GM18873 (cell line): ENCODE measurements around the gene TNS4.

Experiments used
- ATAC-seq: cut with Tn5 transposase; IDR thresholded peaks from one replicate; pipeline ENCODE4 v1.9.1; 2021; ENCODE audit warnings: mild to moderate bottlenecking, moderate library complexity, moderate number of reproducible peaks; ENCODE audit not compliant: unreplicated experiment, low FRiP score

Gene TNS4

DNA sequence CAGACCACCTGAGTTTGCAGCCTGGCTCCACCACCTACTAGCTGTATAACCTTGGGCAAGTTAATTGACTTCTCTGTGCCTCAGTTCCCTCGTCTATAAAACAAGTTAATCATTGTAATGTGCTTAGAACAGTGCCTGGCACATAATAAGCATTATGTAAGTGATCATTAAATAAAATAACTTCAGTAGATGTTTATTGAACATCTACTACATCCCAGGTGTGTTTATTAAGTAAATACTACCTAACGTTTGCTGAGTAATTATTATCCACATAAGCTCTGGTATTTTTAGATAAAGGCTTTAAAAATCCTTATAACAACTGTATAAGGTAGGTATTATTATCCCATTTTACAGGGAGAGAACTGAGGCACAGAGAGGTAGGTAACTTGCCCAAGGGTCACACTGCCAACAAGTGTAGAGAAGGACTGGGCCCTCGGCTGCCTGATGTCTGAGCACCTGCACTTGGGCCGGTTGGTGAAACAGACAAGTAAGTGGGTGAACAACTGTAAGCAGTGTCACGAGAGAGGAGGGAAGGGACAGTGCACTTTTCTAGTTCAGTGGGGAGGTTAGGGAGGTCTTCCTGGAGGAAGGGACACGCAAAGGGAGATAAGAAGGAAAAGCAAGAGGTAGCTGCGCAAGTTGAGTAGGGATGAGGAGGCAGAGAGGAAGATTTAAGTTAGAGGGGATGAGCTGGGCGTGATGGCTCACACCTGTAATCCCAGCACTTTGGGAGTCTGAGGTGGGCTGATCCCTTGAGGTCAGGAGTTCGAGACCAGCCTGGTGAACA lies 4.6 kb downstream of the TNS4 start:
- no peak for ATAC-seq

DNA sequence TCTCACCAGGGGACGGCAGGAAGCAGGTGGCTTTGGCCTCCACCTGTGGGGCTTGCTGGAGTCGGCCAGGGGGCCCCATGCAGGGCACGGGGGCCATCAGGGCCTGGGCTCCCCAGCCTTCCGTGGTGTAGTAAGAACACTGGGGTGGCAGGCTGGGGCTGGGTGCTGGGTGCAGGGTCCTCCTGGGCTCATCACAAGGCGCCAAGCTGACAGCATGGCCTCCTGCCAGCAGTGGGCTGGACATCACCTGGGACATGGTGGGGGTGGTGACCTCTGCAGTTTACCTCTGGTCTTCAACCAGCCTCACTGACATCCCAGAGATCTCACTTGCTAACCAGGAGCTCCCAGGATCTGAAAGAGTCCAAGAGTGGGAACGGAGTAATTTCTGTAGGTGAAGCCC lies 5.3 kb downstream of the TNS4 start:
- ATAC-seq, result no peak

DNA sequence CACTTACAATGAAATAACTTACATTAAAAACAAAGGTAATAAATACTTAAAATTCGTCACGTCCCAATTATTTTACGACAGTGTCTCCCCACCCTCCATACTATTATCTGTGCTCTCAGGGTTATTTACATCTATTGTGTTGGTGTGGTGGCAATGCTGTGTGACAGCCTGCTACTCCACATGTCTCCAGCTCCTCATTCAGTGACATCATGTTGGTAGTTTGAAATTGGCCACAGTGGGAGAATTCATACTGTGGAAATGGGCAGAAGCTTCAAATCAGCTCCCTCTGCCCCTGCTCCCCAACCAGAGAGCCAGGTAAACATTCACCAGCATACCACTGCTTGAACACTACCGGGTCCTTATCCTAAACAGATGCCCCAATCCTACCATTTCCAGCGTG lies 6.3 kb downstream of the TNS4 start:
- no peak for ATAC-seq

DNA sequence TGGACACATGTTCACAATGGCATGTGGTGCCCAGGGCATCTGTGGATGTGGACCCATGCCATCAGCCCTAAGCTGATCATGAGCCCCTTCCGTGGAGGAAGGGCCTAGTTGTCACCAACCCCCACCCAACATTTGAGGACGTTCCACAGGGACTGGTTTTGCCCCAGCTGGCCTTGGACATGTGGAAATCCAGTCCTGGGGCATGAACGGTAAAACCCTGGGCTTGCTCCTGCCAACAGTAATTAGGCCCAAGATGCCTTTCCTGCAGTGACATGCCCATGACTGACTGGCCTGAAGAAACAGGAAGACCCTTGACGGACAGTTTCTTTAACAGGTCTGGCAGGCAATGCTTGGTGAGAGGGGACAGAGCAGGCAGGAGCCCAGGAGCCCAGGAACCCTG lies 7.7 kb downstream of the TNS4 start:
- ATAC-seq, result no peak

DNA sequence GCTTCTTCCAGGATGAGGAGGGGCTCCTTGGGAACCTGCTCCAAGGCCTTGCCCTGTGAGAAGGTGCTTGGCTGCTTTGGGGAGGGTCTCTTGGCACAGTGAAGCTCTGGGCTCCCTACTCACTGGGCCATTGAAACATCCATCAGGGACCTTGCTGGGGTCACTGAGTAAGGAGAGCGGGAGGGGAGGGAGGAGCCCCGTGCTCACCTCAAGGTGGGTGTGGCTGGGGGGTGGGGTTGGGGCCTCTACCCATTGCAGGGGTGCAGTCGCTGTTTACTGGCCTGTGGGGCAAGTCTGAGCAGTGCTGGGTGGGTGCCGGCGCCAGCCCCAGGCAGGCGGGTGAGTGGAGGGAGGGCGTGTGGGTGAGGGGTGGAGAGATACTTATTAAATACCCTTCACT lies 9.9 kb downstream of the TNS4 start:
- no peak for ATAC-seq

DNA sequence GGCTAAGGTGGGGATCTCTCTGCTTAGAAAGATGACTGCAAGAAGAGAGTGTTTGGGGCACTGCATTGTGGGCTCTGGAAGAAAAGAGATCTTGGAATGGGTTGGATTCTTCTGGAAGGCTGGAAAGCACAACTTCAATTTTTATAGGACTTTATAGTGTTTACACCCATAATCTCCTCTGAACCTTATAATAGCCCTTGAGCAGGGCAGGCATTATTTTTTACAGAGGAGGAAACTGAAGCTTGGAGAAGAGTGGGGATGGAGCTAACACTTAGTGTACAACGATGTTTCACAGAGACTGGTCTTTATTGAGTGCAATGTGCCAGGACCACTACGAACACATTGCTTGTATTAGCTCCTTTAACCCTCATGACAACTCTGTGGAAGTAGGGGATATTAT lies 10.4 kb downstream of the TNS4 start:
- ATAC-seq, result no peak

DNA sequence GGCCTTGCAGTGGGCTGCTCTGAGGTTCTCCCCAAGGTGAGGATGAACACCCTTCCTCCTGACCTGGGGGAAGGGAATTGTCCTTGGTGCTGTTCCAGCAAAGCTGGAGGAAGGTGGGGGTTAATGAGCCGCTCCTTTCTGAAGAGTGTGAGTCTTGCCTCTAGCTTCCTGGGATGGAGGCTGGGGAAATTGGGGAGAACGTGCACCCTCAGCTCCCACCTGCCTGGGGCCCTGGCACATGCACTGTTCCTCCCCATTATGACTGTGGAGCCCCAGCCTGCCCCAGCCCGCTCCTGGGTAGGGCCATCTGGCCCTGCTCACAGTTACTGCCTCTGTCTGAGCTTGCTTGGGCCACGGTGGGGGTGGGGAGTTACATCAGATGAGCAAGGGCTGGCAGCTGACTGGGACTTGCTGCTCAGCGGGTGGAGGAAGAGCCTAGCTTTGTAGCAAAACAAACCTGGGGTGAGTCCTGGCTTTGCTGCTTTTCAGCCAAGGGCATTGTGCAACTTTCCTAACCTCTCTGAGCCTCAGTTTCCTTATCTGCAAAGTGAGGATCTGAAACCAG lies 11.1 kb downstream of the TNS4 start:
- no peak for ATAC-seq

DNA sequence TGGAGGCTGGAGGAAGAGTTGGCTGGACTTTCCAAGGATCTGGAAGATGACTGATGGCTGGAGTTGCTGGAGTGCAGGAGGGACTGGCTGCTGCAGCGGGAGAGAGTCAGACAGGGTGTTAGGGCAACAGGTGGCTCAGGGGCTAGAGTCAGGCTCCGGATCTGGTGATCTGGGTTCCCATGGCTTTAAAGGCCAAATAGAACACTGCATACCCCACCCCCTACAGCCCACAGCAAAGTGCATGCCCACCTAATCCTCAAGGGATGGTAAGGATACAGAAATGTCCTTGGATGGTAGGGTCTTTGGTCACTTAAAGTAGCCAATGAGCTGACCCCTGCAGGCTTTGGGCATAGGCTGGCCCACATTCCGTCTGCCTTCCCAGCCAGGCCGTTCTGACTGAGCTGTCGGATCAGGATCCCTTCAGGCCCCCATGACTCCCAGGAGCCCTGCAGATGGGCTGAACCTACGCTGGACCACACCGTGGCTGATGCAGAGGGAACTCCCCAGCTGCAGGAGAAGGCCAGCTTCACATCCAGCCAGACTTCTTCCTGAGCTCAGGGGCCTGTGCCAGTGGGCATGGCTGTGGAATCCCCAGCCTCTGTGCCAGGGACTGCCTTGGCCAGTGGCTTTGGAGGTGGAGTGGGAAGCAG lies 13.9 kb downstream of the TNS4 start:
- no peak for ATAC-seq

DNA sequence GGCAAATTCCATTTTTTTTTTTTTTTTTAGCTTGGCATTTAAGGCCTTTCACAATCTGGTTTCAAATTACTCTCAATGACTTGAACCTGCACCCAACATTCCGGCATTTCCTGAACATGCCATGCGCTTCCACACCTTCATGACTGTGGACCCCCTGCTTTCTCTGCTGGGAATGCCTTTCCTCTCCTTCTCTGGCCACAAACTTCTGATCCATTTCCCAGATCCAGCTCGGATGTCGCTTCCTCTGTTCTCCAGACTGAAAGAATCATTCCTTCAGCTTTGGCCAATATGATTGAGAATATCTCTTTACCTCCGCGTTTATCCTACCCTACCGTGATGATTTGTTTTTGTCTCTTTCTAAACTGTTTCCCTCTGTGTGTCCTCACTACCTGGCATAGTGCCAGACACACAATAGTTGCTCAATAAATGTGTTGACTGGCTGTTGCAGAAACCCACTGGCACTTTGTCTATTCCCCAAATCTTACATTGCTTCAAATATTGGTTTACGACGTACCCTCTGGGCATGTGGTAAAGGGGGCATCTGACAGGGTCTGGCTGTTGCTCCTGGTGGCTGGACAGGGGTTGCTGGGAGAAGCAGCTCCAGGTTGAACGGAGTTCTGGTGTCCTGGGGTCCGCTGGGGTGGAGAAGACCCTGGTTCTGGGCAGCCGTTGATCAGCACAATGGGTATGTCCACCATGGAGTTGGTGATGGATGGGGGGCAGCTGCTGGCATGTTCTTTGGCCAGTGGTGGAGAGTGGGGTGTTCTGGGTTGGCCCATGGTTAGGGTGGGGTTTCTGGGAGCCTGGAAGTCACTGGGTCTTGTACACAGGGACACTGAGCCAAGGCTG lies 14.7 kb downstream of the TNS4 start:
- no peak for ATAC-seq

DNA sequence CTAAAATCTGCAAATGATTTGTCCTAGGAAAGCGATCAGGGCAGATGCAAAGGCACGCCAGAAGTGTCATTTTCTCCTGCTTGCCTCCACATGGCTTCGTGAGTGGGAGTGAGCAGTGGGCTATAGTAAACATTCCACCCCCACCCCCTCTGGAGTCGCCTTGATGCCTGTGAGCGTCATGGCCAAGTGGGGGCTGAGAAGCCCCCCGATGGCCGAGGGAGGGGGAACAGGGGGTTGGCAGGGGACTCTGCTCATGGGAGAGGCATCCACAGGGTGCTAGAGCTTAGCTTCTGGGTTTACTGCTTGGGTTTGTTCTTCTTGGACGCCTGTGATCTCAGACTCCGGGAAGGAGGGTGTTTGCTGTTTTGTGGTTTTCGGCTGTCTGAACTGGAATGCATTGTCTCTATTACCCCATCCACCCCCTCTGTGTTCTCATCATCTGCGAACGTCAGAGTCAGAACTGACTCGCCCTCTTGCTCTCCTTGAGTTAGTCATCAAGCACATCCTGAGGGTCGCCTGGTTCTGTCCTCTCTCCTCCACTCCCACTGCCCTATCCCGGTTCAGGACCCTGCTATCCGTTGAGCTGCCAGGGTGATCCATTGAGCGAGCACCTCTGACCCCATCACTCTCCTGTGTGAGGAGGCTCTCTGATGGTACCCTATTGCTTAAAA lies 15.4 kb downstream of the TNS4 start:
- no peak for ATAC-seq

DNA sequence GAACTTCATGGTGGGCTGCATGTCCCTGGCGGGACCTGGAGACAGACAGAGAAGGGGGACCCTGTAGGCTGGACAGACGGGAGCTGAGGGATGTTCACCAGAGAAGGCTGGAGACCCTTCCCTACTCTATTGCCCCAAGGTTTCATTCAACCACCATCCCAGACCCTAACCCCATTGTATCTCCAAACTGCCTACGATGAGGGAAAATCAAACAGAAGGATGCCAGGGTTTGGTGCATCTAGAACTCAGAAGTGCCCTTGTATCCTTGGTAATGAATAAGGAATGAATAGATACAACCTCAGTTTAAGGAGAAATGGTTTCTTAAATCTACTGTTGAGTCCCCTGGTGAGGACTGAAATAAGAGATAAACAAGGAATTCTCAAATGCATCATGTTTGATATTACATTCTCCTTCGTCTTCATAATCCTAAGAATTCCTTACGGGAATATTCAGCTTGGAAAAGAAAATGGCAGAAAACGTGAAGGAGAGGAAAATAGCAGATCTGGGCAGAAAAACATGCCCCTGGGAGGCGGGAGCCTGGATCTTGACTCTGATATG lies 16.4 kb downstream of the TNS4 start:
- no peak for ATAC-seq

DNA sequence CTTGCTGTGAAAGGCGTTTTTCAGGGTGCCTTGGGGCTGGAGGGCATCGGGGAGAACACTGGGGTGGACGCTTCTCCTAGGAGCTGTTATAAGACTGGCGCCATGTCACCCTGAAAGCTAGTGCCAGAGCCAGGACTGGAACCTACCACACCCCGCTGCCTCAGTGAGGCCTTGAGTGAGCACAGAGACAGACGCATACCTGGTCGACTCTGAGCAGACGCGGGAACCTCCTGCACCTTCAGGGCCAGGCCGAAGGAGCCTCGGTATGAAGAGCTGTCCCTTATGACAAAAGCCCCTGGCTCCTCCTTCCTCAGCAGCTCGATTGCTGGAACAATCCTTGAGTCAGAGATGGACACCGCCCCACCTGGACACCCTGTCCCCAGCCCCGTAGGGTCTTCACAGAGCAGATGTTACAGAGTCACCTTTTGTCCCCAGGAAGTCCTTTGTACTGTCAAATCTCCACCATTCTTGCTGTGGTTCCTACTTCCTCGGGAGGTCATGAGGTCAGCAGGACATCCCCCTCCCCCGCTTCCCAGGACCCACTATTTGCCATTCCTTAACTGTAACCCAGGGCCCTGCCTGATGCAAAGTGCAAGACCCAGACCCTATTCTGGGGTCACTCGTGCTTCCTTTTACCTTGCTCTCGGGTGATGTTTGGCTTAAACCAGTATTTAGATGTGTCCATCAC lies 17.0 kb downstream of the TNS4 start:
- ATAC-seq, result no peak

DNA sequence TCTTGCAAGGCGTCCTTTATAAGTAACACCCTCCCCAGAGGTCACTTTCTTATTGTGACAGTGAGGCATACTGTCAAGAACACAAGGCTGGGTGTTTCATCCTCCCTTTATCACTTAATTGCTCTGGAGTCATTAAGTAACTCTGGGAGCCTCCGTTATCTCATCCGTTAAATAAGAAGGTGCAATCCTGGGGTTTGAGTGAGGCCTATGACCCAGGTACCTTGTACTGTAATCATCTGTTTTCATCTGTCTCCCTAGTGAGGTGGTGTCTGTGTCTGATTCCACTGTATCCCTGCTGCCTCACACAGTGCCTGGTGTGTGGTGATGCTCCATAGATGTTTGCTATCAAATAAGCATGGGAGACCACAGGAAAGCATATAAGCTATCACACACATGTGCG lies 17.7 kb downstream of the TNS4 start:
- ATAC-seq, result no peak

DNA sequence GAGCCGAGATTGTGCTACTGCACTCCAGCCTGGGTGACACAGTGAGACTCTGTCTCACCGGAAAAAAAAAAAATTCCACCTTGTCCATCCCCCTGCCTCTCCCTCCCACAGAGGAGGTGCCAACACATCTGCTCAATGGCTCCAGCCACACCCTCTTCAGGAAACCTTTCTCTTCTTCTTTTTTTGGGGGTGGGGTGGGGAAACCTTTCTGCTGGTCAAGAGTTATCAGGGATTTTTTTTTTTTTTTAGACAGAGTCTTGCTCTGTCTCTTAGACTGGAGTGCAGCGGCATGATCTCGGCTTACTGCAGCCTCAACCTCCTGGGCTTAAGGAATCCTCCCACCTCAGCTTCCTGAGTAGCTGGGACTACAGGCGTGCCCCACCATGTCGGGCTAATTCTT lies 18.7 kb downstream of the TNS4 start:
- no peak for ATAC-seq

DNA sequence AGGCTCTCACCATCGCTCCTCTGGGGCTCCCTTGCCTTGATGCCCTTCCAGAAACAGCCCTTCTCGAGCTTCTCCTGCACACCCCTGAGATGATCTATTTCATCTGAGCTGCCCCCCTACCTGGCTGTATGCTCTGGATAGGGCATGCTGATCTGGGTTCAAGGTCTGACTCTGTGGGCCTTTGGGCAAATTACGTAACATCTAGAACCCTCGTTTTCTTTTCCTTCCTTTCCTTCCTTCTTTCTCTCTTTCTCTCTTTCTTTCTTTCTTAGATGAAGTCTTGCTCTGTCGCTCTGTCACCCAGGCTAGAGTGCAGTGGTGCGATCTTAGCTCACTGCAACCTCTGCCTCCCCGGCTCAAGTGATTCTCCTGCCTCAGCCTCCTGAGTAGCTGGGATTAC lies 20.3 kb downstream of the TNS4 start:
- ATAC-seq, result no peak

DNA sequence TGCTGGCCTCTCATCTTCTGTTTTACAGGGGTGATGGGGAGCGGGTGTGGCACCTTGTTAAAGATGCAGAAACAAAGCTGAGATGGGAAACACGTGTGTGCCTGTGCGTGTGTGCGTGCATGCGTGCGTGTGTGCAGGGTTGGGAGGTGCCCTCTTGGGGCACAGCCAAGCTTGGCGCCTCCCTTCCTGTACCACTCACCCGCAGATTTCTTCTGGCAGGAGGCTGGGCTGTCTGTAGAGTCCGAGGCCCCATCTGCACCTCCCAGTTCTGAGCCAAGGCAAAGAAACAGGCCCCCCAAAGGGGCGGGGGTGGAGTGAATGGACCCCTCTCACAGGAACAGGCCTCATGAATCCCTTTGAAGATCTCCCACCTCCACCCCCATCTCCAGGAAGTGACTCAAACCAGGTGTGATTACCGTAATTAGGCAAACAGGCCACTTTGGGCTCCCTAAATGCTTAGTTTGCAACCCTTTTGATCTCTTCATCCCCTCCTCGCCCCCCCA lies 20.9 kb downstream of the TNS4 start:
- no peak for ATAC-seq

DNA sequence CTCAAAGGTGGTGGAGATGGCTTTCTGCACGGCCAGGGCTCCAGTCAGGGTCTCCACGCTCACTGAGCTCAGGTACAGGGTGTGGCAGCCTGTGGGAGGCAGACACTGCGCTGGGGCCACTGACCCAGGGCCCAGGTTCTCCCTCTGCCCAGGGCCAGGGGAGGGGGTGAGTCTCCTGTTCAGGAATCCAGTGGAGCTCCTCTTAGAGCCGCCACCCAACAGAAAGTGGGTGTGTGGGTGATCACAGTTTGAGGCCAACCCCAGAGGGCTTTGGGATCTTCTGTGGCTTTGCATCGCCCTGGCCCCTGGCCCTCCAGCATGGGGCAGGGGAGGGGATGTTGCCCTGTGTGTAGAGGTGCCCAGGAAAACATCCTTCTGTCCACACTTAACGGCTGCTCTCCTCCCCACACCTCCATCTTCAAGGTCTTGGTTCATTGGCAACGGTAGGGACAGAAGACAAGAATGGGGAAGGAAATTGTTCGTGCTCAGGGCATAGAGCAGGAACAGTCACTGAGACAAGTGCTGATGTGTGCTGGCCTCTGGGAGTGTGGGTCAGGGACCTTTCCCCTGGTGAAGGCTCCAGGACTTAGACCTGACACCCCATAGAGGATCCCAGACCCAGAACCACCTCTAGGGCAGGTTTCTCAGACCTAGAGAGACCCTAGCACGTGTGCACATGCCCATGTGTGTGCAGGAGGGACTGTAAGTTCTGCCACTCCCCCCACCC lies 21.5 kb downstream of the TNS4 start:
- no peak for ATAC-seq

DNA sequence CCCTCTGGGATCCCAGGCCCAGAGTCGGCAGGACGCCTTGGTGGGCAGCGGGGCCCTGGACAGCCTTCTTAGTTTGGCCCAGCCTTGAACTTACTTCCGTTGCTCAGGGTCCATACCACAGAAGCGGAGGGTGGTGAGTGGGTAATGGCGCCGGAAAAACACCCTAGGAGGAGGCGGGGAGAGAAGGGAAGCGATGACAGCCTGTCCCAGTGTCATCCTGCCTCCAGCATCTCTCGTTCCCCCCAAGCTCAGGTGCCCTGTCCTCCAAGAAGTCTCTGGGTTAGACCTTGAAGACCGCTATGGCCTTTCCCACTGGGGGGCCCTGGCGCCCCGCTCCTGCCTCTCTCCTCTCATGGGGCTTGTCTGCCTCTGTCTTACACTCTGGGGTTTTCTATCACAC lies 22.9 kb downstream of the TNS4 start:
- no peak for ATAC-seq

DNA sequence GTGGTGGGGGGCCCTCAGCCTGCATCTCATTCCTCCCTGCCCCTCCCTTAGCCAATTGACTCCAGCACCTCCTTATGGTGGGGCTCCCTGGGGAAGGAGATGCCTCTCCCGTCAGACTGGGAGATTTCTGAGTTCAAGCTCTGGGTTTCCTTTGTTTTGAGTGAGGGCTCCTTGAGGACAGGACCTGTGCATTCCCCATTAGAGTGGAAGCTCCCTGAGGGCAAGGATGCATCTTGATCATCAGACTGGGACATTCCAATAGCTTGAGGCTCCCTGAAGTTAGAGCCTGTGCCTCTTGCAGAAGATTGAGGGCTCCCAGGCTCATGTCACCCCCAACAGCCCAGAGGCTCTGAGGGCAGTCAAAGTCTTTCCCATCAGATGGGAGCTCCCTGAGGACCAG lies 23.6 kb downstream of the TNS4 start:
- no peak for ATAC-seq
